Sigmoid colon (tissue), 7 donors: ENCODE data around the gene HIVEP1. TPM values are rescaled to one million over a fixed set of nuclear protein-coding genes. Genes with fewer than 3 reads are reported as not detected.

Experiments used
- DNase-seq: peaks from one replicate; pipeline ENCODE4 v3.0.0-alpha.2; 2019
- H3K27ac ChIP-seq, 4 donors: fragments of 200-600 bp; sonication (generic); one replicate each; pipeline ENCODE4 v1.5.1; 2016 to 2019; ENCODE audit warnings: mild to moderate bottlenecking in 1 of 4
- H3K27me3 ChIP-seq, 3 donors: fragments of 200-600 bp; sonication (generic); one replicate each; pipeline ENCODE4 v1.5.1; 2019; ENCODE audit warnings: mild to moderate bottlenecking in 1 of 3
- H3K36me3 ChIP-seq, 4 donors: fragments of 200-600 bp; sonication (generic); one replicate each; pipeline ENCODE4 v1.5.1; 2016 to 2019
- H3K4me1 ChIP-seq, 4 donors: fragments of 200-600 bp; sonication (generic); one replicate each; pipeline ENCODE4 v1.5.1; 2017 to 2019
- H3K4me3 ChIP-seq, 4 donors: fragments of 200-600 bp; sonication (generic); one replicate each; pipeline ENCODE4 v1.5.1; 2017 to 2019; ENCODE audit warnings: mild to moderate bottlenecking in 2 of 4, moderate library complexity in 1 of 4
- H3K9me3 ChIP-seq, 4 donors: fragments of 200-600 bp in 3 of 4; sonication (generic) in 3 of 4; one replicate each; pipeline versions ENCODE4 v1.5.1 to v1.6.1; 2013 to 2019
- CTCF ChIP-seq, 4 experiments: fragments of 450-650 bp in 3 of 4; fragments of 200-600 bp in 1 of 4; IDR thresholded peaks; one replicate each; pipeline ENCODE4 v1.5.1; 2016 to 2019; ENCODE audit warnings: antibody characterized with exemption in 4 of 4, mild to moderate bottlenecking in 3 of 4, moderate library complexity in 2 of 4
- EP300 ChIP-seq, 4 donors: sonication (generic); formaldehyde crosslinking; IDR thresholded peaks; one replicate each; pipeline ENCODE4 v1.6.1; 2017; ENCODE audit warnings: antibody characterized with exemption in 4 of 4
- POLR2A ChIP-seq, 2 donors: fragments of 450-650 bp; IDR thresholded peaks; one replicate each; pipeline ENCODE4 v1.6.1; 2016; ENCODE audit warnings: antibody characterized with exemption in 2 of 2, mild to moderate bottlenecking in 2 of 2, moderate library complexity in 2 of 2
- POLR2AphosphoS5 ChIP-seq, 4 donors: sonication (generic); formaldehyde crosslinking; IDR thresholded peaks; one replicate each; pipeline ENCODE4 v1.6.1; 2017; ENCODE audit warnings: antibody characterized with exemption in 4 of 4
- WGBS, 2 donors: extraction: QIAGEN DNeasy Blood & Tissue Kit; methylation state at CpG; one replicate each; pipeline ENCODE4 v1.1.7; 2013; 5-methylcytosine and 5-hydroxymethylcytosine counted together
- intact Hi-C: fragments of 100-400 bp; cut with DNase I; formaldehyde crosslinking; loops from one replicate; pipeline ENCODE4 v1.15.1; 2023
- polyA plus RNA-seq, 3 donors: library from polyadenylated mRNA; stranded (reverse); fragments of 200-250 nt; gene quantifications; one replicate each; pipeline ENCODE4 v1.2.3, GENCODE V29; 2013
- total RNA-seq, 4 donors: library from RNA; depleted of rRNA; stranded (reverse); fragments of >200 nt; gene quantifications; one replicate each; pipeline ENCODE4 v1.1.0, GENCODE V29; 2016
- donor health status: healthy with polysubstance abuse.
- donor health status: Bipolar disorder and iron deficiency.
- donor health status: healthy.

The HIVEP1 gene
- total and polyA plus RNA-seq, 7 donors = 4.6 to 28.5 (median 13.2) TPM

- H3K9me3 ChIP-seq = no peaks in the 10 kb centered on the region
- intact Hi-C loops = no loop called here
- no peaks in the 10 kb centered on the region for H3K27me3 ChIP-seq
- no peak for DNase-seq
- H3K36me3 ChIP-seq = no peaks in the 10 kb centered on the region
- H3K4me1 ChIP-seq = no peaks in the 10 kb centered on the region
- H3K27ac ChIP-seq = no peak overlapping the region
- no peak overlapping the region for H3K4me3 ChIP-seq
- 68 to 83% methylated on average over 2 of the region's 2 CpGs for WGBS, 2 donors
- no peak for TF ChIP-seq POLR2AphosphoS5 (IDR thresholded peaks at IDR 0.05)
- no peak for TF ChIP-seq EP300 (IDR thresholded peaks at IDR 0.05)
These were observed 24.7 kb upstream of the HIVEP1 start for GRCh38 chr6:11987386-11987785.

DNA sequence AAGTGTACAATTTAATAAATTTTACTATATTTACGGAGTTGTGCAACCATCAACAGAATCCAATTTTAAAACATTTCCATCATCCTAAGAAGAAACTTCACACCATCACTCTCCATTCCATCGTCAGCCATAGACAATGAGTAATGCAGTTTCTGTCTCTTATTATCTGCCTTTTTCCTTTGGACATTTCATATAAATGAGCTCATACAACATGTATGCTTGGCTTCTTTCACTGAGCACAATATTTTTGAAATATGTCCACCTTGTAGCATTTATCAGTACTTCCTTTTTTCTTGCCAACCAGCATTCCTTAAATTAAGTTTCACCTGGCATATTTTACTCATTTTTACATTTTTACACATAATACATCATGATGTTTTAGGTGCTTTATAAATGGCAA, 22.7 kb upstream of the HIVEP1 start:
- H3K27me3 ChIP-seq = no peaks in the 10 kb centered on the region
- H3K36me3 ChIP-seq = no peaks in the 10 kb centered on the region
- no peaks in the 10 kb centered on the region for H3K4me1 ChIP-seq
- WGBS, 2 donors = 92 to 93% methylated on average over 2 of the region's 2 CpGs
- H3K9me3 ChIP-seq = no peaks in the 10 kb centered on the region
- no peak overlapping the region for H3K4me3 ChIP-seq
- H3K27ac ChIP-seq = no peak overlapping the region
- intact Hi-C loops = no loop called here
- no peak for TF ChIP-seq POLR2A (IDR thresholded peaks at IDR 0.05)
- DNase-seq = no peak

DNA sequence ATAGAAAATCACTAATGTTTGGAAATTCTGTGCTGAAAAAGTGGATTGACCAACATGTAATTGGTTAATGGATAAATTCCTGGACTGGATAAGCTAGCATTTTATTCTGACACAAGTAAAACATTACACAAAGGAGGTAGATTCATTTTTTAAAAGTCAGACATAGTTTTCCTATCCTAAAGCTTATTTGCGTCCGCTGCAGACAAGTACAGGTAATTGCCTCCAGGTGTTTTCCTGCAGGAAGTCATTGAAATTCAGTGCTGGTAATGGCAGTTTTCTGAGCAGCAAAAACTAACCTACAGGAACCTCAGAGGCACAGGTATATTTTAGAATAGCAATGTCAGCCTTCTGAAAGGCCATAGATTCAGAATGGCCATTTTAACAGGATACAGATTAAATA, 20.0 kb upstream of the HIVEP1 start:
- no peaks in the 10 kb centered on the region for H3K27me3 ChIP-seq
- TF ChIP-seq POLR2A (IDR thresholded peaks at IDR 0.05) (no peak), CTCF (IDR thresholded peaks at IDR 0.05) (no peak), EP300 (IDR thresholded peaks at IDR 0.05) (no peak), POLR2AphosphoS5 (IDR thresholded peaks at IDR 0.05) (no peak)
- intact Hi-C loops = no loop called here
- WGBS, 2 donors = 32 to 79% methylated on average over 2 of the region's 2 CpGs
- H3K9me3 ChIP-seq = no peaks in the 10 kb centered on the region
- H3K36me3 ChIP-seq = no peaks in the 10 kb centered on the region
- H3K4me1 ChIP-seq = no peaks in the 10 kb centered on the region
- no peak for DNase-seq
- no peak overlapping the region for H3K27ac ChIP-seq
- no peak overlapping the region for H3K4me3 ChIP-seq

DNA sequence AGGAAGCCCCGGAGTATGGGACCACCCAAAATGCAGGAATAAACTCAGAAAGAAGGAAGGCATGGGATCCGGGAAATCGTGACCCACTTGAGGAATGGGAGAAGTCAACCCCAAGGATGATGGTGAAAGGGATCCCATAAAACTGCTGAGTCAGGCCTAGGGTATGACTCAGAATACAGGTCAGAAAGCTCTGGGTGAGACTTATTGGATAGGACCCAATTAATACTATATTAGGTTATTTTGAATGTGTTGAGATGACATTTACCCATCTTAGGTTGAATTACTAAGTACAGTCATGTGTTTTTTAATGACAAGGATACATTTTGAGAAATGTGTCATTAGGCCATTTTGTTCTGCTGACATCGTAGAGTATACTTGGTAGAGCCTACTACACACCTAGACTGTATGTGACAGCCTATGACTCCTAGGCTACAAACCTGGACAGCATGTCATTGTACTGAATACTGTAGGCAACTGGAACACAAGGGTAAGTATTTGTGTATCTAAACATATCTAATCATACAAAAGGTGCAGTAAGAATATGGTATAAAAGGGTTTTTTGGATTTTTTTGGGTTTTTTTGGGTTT, 17.1 kb upstream of the HIVEP1 start:
- TF ChIP-seq POLR2AphosphoS5 (IDR thresholded peaks at IDR 0.05) (no peak), EP300 (IDR thresholded peaks at IDR 0.05) (no peak), CTCF (IDR thresholded peaks at IDR 0.05) (no peak), POLR2A (IDR thresholded peaks at IDR 0.05) (no peak)
- Histone ChIP-seq H3K27ac (no peak overlapping the region), H3K4me1 (no peaks in the 10 kb centered on the region), H3K4me3 (no peak overlapping the region), H3K36me3 (no peaks in the 10 kb centered on the region), H3K27me3 (no peaks in the 10 kb centered on the region), H3K9me3 (no peaks in the 10 kb centered on the region)
- intact Hi-C loops = no loop called here
- DNase-seq = no peak
- WGBS, 2 donors = 97 to 98% methylated on average over 4 of the region's 4 CpGs

- H3K9me3 ChIP-seq = no peaks in the 10 kb centered on the region
- H3K27ac ChIP-seq = no peak overlapping the region
- intact Hi-C loops = no loop called here
- 24 to 62% methylated on average over 1 of the region's 1 CpG for WGBS, 2 donors
- H3K36me3 ChIP-seq = no peaks in the 10 kb centered on the region
- no peaks in the 10 kb centered on the region for H3K27me3 ChIP-seq
- DNase-seq = no peak
- no peak for TF ChIP-seq EP300 (IDR thresholded peaks at IDR 0.05)
- TF ChIP-seq POLR2AphosphoS5 (IDR thresholded peaks at IDR 0.05) = no peak
- no peak for TF ChIP-seq POLR2A (IDR thresholded peaks at IDR 0.05)
- H3K4me1 ChIP-seq = no peaks in the 10 kb centered on the region
- H3K4me3 ChIP-seq = no peak overlapping the region
These were observed 15.4 kb upstream of the HIVEP1 start for GRCh38 chr6:11996751-11997150.

GRCh38 chr6:11999246-11999645, 12.9 kb upstream of the HIVEP1 start:
- H3K27ac ChIP-seq = peak overlapping the region in 1 of 4 donors; percentile 39
- WGBS, 2 donors = 95% methylated on average over 5 of the region's 5 CpGs
- TF ChIP-seq CTCF (IDR thresholded peaks at IDR 0.05) = no peak
- no peak for TF ChIP-seq POLR2AphosphoS5 (IDR thresholded peaks at IDR 0.05)
- no peak for TF ChIP-seq EP300 (IDR thresholded peaks at IDR 0.05)
- TF ChIP-seq POLR2A (IDR thresholded peaks at IDR 0.05) = no peak

More at GRCh38 chr6:11999246-11999645, 12.9 kb upstream of the HIVEP1 start:
- H3K27me3 ChIP-seq = no peaks in the 10 kb centered on the region
- intact Hi-C loops = no loop called here
- DNase-seq = no peak
- H3K36me3 ChIP-seq = no peaks in the 10 kb centered on the region
- H3K4me3 ChIP-seq = no peak overlapping the region
- no peaks in the 10 kb centered on the region for H3K4me1 ChIP-seq
- H3K9me3 ChIP-seq = no peaks in the 10 kb centered on the region
